SK-N-SH treated with all-trans-retinoic acid at 6 μM for 48 hours (cell line): ENCODE measurements around the gene AMMECR1.

Source experiments
- CREB5 ChIP-seq: fragments of 250-450 bp; sonication (Bioruptor Pico); IDR thresholded peaks from 2 replicates; pipeline ENCODE4 v1.5.1; 2020; ENCODE audit warnings: low read depth, mild to moderate bottlenecking, moderate library complexity
- ESRRG ChIP-seq: fragments of 250-450 bp; sonication (Bioruptor Pico); IDR thresholded peaks from 2 replicates; pipeline ENCODE4 v1.6.1; 2021; ENCODE audit warnings: mild to moderate bottlenecking
- PATZ1 ChIP-seq: fragments of 250-450 bp; sonication (Bioruptor Pico); IDR thresholded peaks from 2 replicates; pipeline ENCODE4 v1.8.0; 2020; ENCODE audit warnings: mild to moderate bottlenecking, moderate library complexity, borderline replicate concordance
- PPARA ChIP-seq: fragments of 250-450 bp; sonication (Bioruptor Pico); IDR thresholded peaks from 2 replicates; pipeline ENCODE4 v1.5.0; 2020; ENCODE audit warnings: mild to moderate bottlenecking, borderline replicate concordance
- RARB ChIP-seq: fragments of 250-450 bp; sonication (Bioruptor Pico); IDR thresholded peaks from 2 replicates; pipeline ENCODE4 v1.8.0; 2021; ENCODE audit warnings: mild to moderate bottlenecking, moderate library complexity
- SNAI2 ChIP-seq: fragments of 250-450 bp; sonication (Bioruptor Pico); IDR thresholded peaks from 2 replicates; pipeline ENCODE4 v1.5.0; 2020; ENCODE audit warnings: mild to moderate bottlenecking, moderate library complexity
- TOX ChIP-seq: fragments of 250-450 bp; sonication (Bioruptor Pico); IDR thresholded peaks from 2 replicates; pipeline ENCODE4 v1.8.0; 2021; ENCODE audit warnings: mild to moderate bottlenecking, moderate library complexity, borderline replicate concordance
- ZNF70 ChIP-seq: fragments of 450-650 bp; formaldehyde crosslinking; IDR thresholded peaks from 2 replicates; pipeline ENCODE4 v1.5.0; 2020; ENCODE audit warnings: mild to moderate bottlenecking, moderate library complexity

- no peak for TF ChIP-seq SNAI2
- TF ChIP-seq TOX (CRISPR knock-in tag), result no peak
- TF ChIP-seq ZNF70, result no peak
- no peak for TF ChIP-seq ESRRG (CRISPR knock-in tag)
- TF ChIP-seq PATZ1 (CRISPR knock-in tag), result no peak
- TF ChIP-seq RARB (CRISPR knock-in tag), result no peak
- no peak for TF ChIP-seq CREB5 (CRISPR knock-in tag)
- TF ChIP-seq PPARA (CRISPR knock-in tag), result no peak
These were observed 731 bp upstream of the AMMECR1 start for GRCh38 chrX:110318664-110318968.
